H9 (cell line): ENCODE results near the gene HEXA. TPM values are rescaled to one million over a fixed set of nuclear protein-coding genes. Genes with fewer than 3 reads are reported as not detected.

Experiments
- DNase-seq: peaks from one replicate; pipeline ENCODE4 v3.0.0-alpha.2; 2017
- H2AFZ ChIP-seq: one replicate; pipeline ENCODE4 v1.6.1; 2013; ENCODE audit warnings: mild to moderate bottlenecking, low read length, control low read depth, moderate library complexity
- H2AK5ac ChIP-seq: 2 replicates; pipeline ENCODE4 v1.6.1; 2013; ENCODE audit warnings: low read length, control low read depth, mixed read lengths; ENCODE audit not compliant: insufficient read length
- H2BK120ac ChIP-seq: one replicate; pipeline ENCODE4 v1.6.1; 2013; ENCODE audit warnings: low read depth, mild to moderate bottlenecking, low read length, control low read depth, inconsistent platforms; ENCODE audit not compliant: poor library complexity, severe bottlenecking
- H2BK12ac ChIP-seq: 2 replicates; pipeline ENCODE4 v1.6.1; 2013; ENCODE audit warnings: low read length, control low read depth, mixed read lengths, low read depth; ENCODE audit not compliant: insufficient read length
- H2BK15ac ChIP-seq: 2 replicates; pipeline ENCODE4 v1.6.1; 2013; ENCODE audit warnings: low read depth, low read length, control low read depth
- H2BK20ac ChIP-seq: one replicate; pipeline ENCODE4 v1.6.1; 2013; ENCODE audit warnings: low read depth, mild to moderate bottlenecking, low read length, control low read depth, inconsistent platforms; ENCODE audit not compliant: poor library complexity, severe bottlenecking
- H2BK5ac ChIP-seq: 2 replicates; pipeline ENCODE4 v1.6.1; 2013; ENCODE audit warnings: low read length, control low read depth, mixed read lengths; ENCODE audit not compliant: insufficient read length
- H3K14ac ChIP-seq: 2 replicates; pipeline ENCODE4 v1.6.1; 2013; ENCODE audit warnings: low read length, control low read depth; ENCODE audit not compliant: insufficient read depth
- H3K18ac ChIP-seq: 2 replicates; pipeline ENCODE4 v1.6.1; 2013; ENCODE audit warnings: low read depth, mild to moderate bottlenecking, mixed read lengths, low read length, control low read depth; ENCODE audit not compliant: insufficient read length
- H3K23ac ChIP-seq: 2 replicates; pipeline ENCODE4 v1.6.1; 2013; ENCODE audit warnings: low read length, control low read depth, mixed read lengths, low read depth; ENCODE audit not compliant: insufficient read length
- H3K23me2 ChIP-seq: 2 replicates; pipeline ENCODE4 v1.6.1; 2013; ENCODE audit warnings: low read depth, mild to moderate bottlenecking, mixed read lengths, low read length, control low read depth; ENCODE audit not compliant: insufficient read length, poor library complexity, severe bottlenecking
- H3K27ac ChIP-seq: 2 replicates; pipeline ENCODE4 v1.5.1; 2013; ENCODE audit warnings: low read length, control low read depth, mixed read lengths, low read depth; ENCODE audit not compliant: insufficient read length
- H3K27me3 ChIP-seq: 2 replicates; pipeline ENCODE4 v1.6.1; 2013; ENCODE audit warnings: low read length, control low read depth, inconsistent platforms; ENCODE audit not compliant: insufficient read depth
- H3K4ac ChIP-seq: 2 replicates; pipeline ENCODE4 v1.6.1; 2013; ENCODE audit warnings: low read depth, mild to moderate bottlenecking, control low read depth, inconsistent platforms, low read length, moderate library complexity
- H3K4me1 ChIP-seq: 2 replicates; pipeline ENCODE4 v1.6.1; 2013; ENCODE audit warnings: low read length, control low read depth, inconsistent platforms; ENCODE audit not compliant: insufficient read depth
- H3K4me2 ChIP-seq: 2 replicates; pipeline ENCODE4 v1.6.1; 2013; ENCODE audit warnings: low read length, control low read depth, mixed read lengths; ENCODE audit not compliant: insufficient read length, insufficient read depth
- H3K56ac ChIP-seq: 2 replicates; pipeline ENCODE4 v1.6.1; 2013; ENCODE audit warnings: low read depth, mild to moderate bottlenecking, mixed read lengths, low read length, control low read depth; ENCODE audit not compliant: insufficient read length
- H3K79me1 ChIP-seq: 2 replicates; pipeline ENCODE4 v1.6.1; 2013; ENCODE audit warnings: low read depth, mild to moderate bottlenecking, moderate library complexity, low read length, control low read depth, inconsistent platforms; ENCODE audit not compliant: insufficient read depth, poor library complexity, severe bottlenecking
- H3K79me2 ChIP-seq: 2 replicates; pipeline ENCODE4 v1.6.1; 2013; ENCODE audit warnings: low read length, control low read depth, inconsistent platforms; ENCODE audit not compliant: insufficient read depth
- H3K9ac ChIP-seq: 2 replicates; pipeline ENCODE4 v1.6.1; 2013; ENCODE audit warnings: low read length, control low read depth, mixed read lengths; ENCODE audit not compliant: insufficient read length; ENCODE audit errors: extremely low read depth
- H3K9me3 ChIP-seq: one replicate; pipeline ENCODE4 v1.6.1; 2013; ENCODE audit warnings: low read depth, low read length, inconsistent platforms; ENCODE audit not compliant: control insufficient read depth
- H3T11ph ChIP-seq: one replicate; pipeline ENCODE4 v1.6.1; 2013; ENCODE audit warnings: mild to moderate bottlenecking, low read length, control low read depth, inconsistent platforms
- H4K20me1 ChIP-seq: one replicate; pipeline ENCODE4 v1.6.1; 2013; ENCODE audit not compliant: control insufficient read depth, insufficient read length, insufficient read depth
- H4K5ac ChIP-seq: 2 replicates; pipeline ENCODE4 v1.6.1; 2013; ENCODE audit warnings: low read depth, mild to moderate bottlenecking, mixed read lengths, low read length, control low read depth; ENCODE audit not compliant: insufficient read length
- H4K8ac ChIP-seq: replicated peaks from 2 replicates; pipeline ENCODE4 v1.6.1; 2013; ENCODE audit warnings: low read length, control low read depth, mixed read lengths, low read depth; ENCODE audit not compliant: insufficient read length
- H4K91ac ChIP-seq: 2 replicates; pipeline ENCODE4 v1.6.1; 2013; ENCODE audit warnings: low read depth, mild to moderate bottlenecking, moderate library complexity, mixed read lengths, low read length, control low read depth; ENCODE audit not compliant: insufficient read length
- H3K27ac Mint-ChIP-seq, 3 experiments: 2 replicates in 2 of 3; 3 replicates in 1 of 3; pipeline ENCODE4 v1.8.0; 2020 to 2021; ENCODE audit warnings: mixed read lengths in 3 of 3, mild to moderate bottlenecking in 1 of 3, moderate library complexity in 1 of 3
- H3K27me3 Mint-ChIP-seq: 2 replicates; pipeline ENCODE4 v1.8.0; 2021; ENCODE audit warnings: low read depth, mild to moderate bottlenecking, moderate library complexity, mixed read lengths
- H3K36me3 Mint-ChIP-seq, 3 experiments: 2 replicates in 2 of 3; 3 replicates in 1 of 3; pipeline ENCODE4 v1.8.0; 2020 to 2021; ENCODE audit warnings: low read depth in 3 of 3, mixed read lengths in 3 of 3; ENCODE audit not compliant: insufficient read depth in 1 of 3
- H3K4me1 Mint-ChIP-seq, 2 experiments: 2 replicates each; pipeline ENCODE4 v1.8.0; 2020; ENCODE audit warnings: mixed read lengths in 2 of 2
- H3K4me3 Mint-ChIP-seq, 2 experiments: 2 replicates in 1 of 2; 3 replicates in 1 of 2; pipeline ENCODE4 v1.8.0; 2020 to 2021; ENCODE audit warnings: mild to moderate bottlenecking in 2 of 2, mixed read lengths in 2 of 2, moderate library complexity in 1 of 2
- H3K9me3 Mint-ChIP-seq, 2 experiments: 2 replicates in 1 of 2; 3 replicates in 1 of 2; pipeline ENCODE4 v1.8.0; 2020; ENCODE audit warnings: mild to moderate bottlenecking in 2 of 2, mixed read lengths in 2 of 2, moderate library complexity in 1 of 2
- CTCF ChIP-seq: fragments of 200-600 bp; sonication (generic); conservative IDR thresholded peaks from 3 replicates; pipeline ENCODE4 v1.8.0; 2021; ENCODE audit warnings: antibody characterized with exemption, mild to moderate bottlenecking
- WGBS: extraction: QIAGEN DNeasy Blood & Tissue Kit; methylation state at CpG from one replicate; pipeline ENCODE4 v1.1.7; 2013; ENCODE audit warnings: missing lambda C conversion rate, low lambda C conversion rate, mixed read lengths; ENCODE audit not compliant: insufficient read length; ENCODE audit errors: extremely low coverage; 5-methylcytosine and 5-hydroxymethylcytosine counted together
- total RNA-seq: library from RNA; stranded (reverse); gene quantifications from 2 replicates; pipeline ENCODE4 v1.2.1, GENCODE V29; 2021

Gene HEXA
- total RNA-seq, 1 experiment from 2014 or later, result 54.7 TPM

GRCh38 chr15:72302955-72303354 is 72.9 kb downstream of the HEXA start:
- no peak for DNase-seq
- Histone ChIP-seq H2BK5ac (no peak overlapping the region), H3K4me2 (no peak overlapping the region), H4K8ac (no peak overlapping the region), H3T11ph (no peak overlapping the region), H2BK12ac (no peak overlapping the region), H3K79me1 (no peaks in the 10 kb centered on the region), H4K5ac (no peak overlapping the region), H3K4ac (no peak overlapping the region), H4K20me1 (no peaks in the 10 kb centered on the region), H3K18ac (no peak overlapping the region), H3K23ac (no peak overlapping the region), H3K23me2 (no peaks in the 10 kb centered on the region), H2BK20ac (no peak overlapping the region), H3K4me1 (no peaks in the 10 kb centered on the region), H3K27ac (no peak overlapping the region), H3K9ac (no peak overlapping the region), H2AK5ac (no peak overlapping the region), H3K14ac (no peak overlapping the region), H4K91ac (no peak overlapping the region), H2AFZ (no peak overlapping the region), H3K79me2 (no peaks in the 10 kb centered on the region), H3K27me3 (no peaks in the 10 kb centered on the region), H3K9me3 (no peaks in the 10 kb centered on the region), H3K56ac (no peak overlapping the region), H2BK120ac (no peak overlapping the region), H2BK15ac (no peak overlapping the region)
- Mint-ChIP-seq H3K27me3 (peaks cover 30% of the 10 kb centered on the region), H3K4me3 (no peak overlapping the region), H3K36me3 (no peaks in the 10 kb centered on the region), H3K9me3 (no peaks in the 10 kb centered on the region), H3K27ac (no peak overlapping the region), H3K4me1 (no peaks in the 10 kb centered on the region)
- no peak for TF ChIP-seq CTCF
- WGBS, result no CpG with 5 or more reads among the region's 1 CpG

Other genes with a start within 250 kb of the HEXA start
- 1.3 and 1.5 TPM in 2 replicates for gene GRAMD2A, start 178.2 kb downstream of the HEXA start, total RNA-seq
- 1,026 and 1,042 TPM in 2 replicates for gene PKM, start 144.8 kb downstream of the HEXA start, total RNA-seq
- 54.4 and 54.5 TPM in 2 replicates for gene PARP6, start 103.5 kb downstream of the HEXA start, total RNA-seq
- gene CELF6, start 55.9 kb downstream of the HEXA start, total RNA-seq, result 0.13 and 0.18 TPM in 2 replicates
- not detected in 2 replicates for gene TMEM202, start 22.3 kb upstream of the HEXA start, total RNA-seq
- gene ARIH1, start 98.3 kb upstream of the HEXA start, total RNA-seq, result 158 and 161 TPM in 2 replicates